H9 (cell line): ENCODE results near the gene BPIFB2. TPM values are rescaled to one million over a fixed set of nuclear protein-coding genes. Genes with fewer than 3 reads are reported as not detected.

Experiments used
- DNase-seq: peaks from one replicate; pipeline ENCODE4 v3.0.0-alpha.2; 2017
- H2AFZ ChIP-seq: one replicate; pipeline ENCODE4 v1.6.1; 2013; ENCODE audit warnings: mild to moderate bottlenecking, low read length, control low read depth, moderate library complexity
- H2AK5ac ChIP-seq: 2 replicates; pipeline ENCODE4 v1.6.1; 2013; ENCODE audit warnings: low read length, control low read depth, mixed read lengths; ENCODE audit not compliant: insufficient read length
- H2BK120ac ChIP-seq: one replicate; pipeline ENCODE4 v1.6.1; 2013; ENCODE audit warnings: low read depth, mild to moderate bottlenecking, low read length, control low read depth, inconsistent platforms; ENCODE audit not compliant: poor library complexity, severe bottlenecking
- H2BK12ac ChIP-seq: 2 replicates; pipeline ENCODE4 v1.6.1; 2013; ENCODE audit warnings: low read length, control low read depth, mixed read lengths, low read depth; ENCODE audit not compliant: insufficient read length
- H2BK15ac ChIP-seq: 2 replicates; pipeline ENCODE4 v1.6.1; 2013; ENCODE audit warnings: low read depth, low read length, control low read depth
- H2BK20ac ChIP-seq: one replicate; pipeline ENCODE4 v1.6.1; 2013; ENCODE audit warnings: low read depth, mild to moderate bottlenecking, low read length, control low read depth, inconsistent platforms; ENCODE audit not compliant: poor library complexity, severe bottlenecking
- H2BK5ac ChIP-seq: 2 replicates; pipeline ENCODE4 v1.6.1; 2013; ENCODE audit warnings: low read length, control low read depth, mixed read lengths; ENCODE audit not compliant: insufficient read length
- H3K14ac ChIP-seq: 2 replicates; pipeline ENCODE4 v1.6.1; 2013; ENCODE audit warnings: low read length, control low read depth; ENCODE audit not compliant: insufficient read depth
- H3K18ac ChIP-seq: 2 replicates; pipeline ENCODE4 v1.6.1; 2013; ENCODE audit warnings: low read depth, mild to moderate bottlenecking, mixed read lengths, low read length, control low read depth; ENCODE audit not compliant: insufficient read length
- H3K23ac ChIP-seq: 2 replicates; pipeline ENCODE4 v1.6.1; 2013; ENCODE audit warnings: low read length, control low read depth, mixed read lengths, low read depth; ENCODE audit not compliant: insufficient read length
- H3K23me2 ChIP-seq: 2 replicates; pipeline ENCODE4 v1.6.1; 2013; ENCODE audit warnings: low read depth, mild to moderate bottlenecking, mixed read lengths, low read length, control low read depth; ENCODE audit not compliant: insufficient read length, poor library complexity, severe bottlenecking
- H3K27ac ChIP-seq: 2 replicates; pipeline ENCODE4 v1.5.1; 2013; ENCODE audit warnings: low read length, control low read depth, mixed read lengths, low read depth; ENCODE audit not compliant: insufficient read length
- H3K27me3 ChIP-seq: 2 replicates; pipeline ENCODE4 v1.6.1; 2013; ENCODE audit warnings: low read length, control low read depth, inconsistent platforms; ENCODE audit not compliant: insufficient read depth
- H3K4ac ChIP-seq: 2 replicates; pipeline ENCODE4 v1.6.1; 2013; ENCODE audit warnings: low read depth, mild to moderate bottlenecking, control low read depth, inconsistent platforms, low read length, moderate library complexity
- H3K4me1 ChIP-seq: 2 replicates; pipeline ENCODE4 v1.6.1; 2013; ENCODE audit warnings: low read length, control low read depth, inconsistent platforms; ENCODE audit not compliant: insufficient read depth
- H3K4me2 ChIP-seq: 2 replicates; pipeline ENCODE4 v1.6.1; 2013; ENCODE audit warnings: low read length, control low read depth, mixed read lengths; ENCODE audit not compliant: insufficient read length, insufficient read depth
- H3K56ac ChIP-seq: 2 replicates; pipeline ENCODE4 v1.6.1; 2013; ENCODE audit warnings: low read depth, mild to moderate bottlenecking, mixed read lengths, low read length, control low read depth; ENCODE audit not compliant: insufficient read length
- H3K79me1 ChIP-seq: 2 replicates; pipeline ENCODE4 v1.6.1; 2013; ENCODE audit warnings: low read depth, mild to moderate bottlenecking, moderate library complexity, low read length, control low read depth, inconsistent platforms; ENCODE audit not compliant: insufficient read depth, poor library complexity, severe bottlenecking
- H3K79me2 ChIP-seq: 2 replicates; pipeline ENCODE4 v1.6.1; 2013; ENCODE audit warnings: low read length, control low read depth, inconsistent platforms; ENCODE audit not compliant: insufficient read depth
- H3K9ac ChIP-seq: 2 replicates; pipeline ENCODE4 v1.6.1; 2013; ENCODE audit warnings: low read length, control low read depth, mixed read lengths; ENCODE audit not compliant: insufficient read length; ENCODE audit errors: extremely low read depth
- H3K9me3 ChIP-seq: one replicate; pipeline ENCODE4 v1.6.1; 2013; ENCODE audit warnings: low read depth, low read length, inconsistent platforms; ENCODE audit not compliant: control insufficient read depth
- H3T11ph ChIP-seq: one replicate; pipeline ENCODE4 v1.6.1; 2013; ENCODE audit warnings: mild to moderate bottlenecking, low read length, control low read depth, inconsistent platforms
- H4K20me1 ChIP-seq: one replicate; pipeline ENCODE4 v1.6.1; 2013; ENCODE audit not compliant: control insufficient read depth, insufficient read length, insufficient read depth
- H4K5ac ChIP-seq: 2 replicates; pipeline ENCODE4 v1.6.1; 2013; ENCODE audit warnings: low read depth, mild to moderate bottlenecking, mixed read lengths, low read length, control low read depth; ENCODE audit not compliant: insufficient read length
- H4K8ac ChIP-seq: replicated peaks from 2 replicates; pipeline ENCODE4 v1.6.1; 2013; ENCODE audit warnings: low read length, control low read depth, mixed read lengths, low read depth; ENCODE audit not compliant: insufficient read length
- H4K91ac ChIP-seq: 2 replicates; pipeline ENCODE4 v1.6.1; 2013; ENCODE audit warnings: low read depth, mild to moderate bottlenecking, moderate library complexity, mixed read lengths, low read length, control low read depth; ENCODE audit not compliant: insufficient read length
- H3K27ac Mint-ChIP-seq, 3 experiments: 2 replicates in 2 of 3; 3 replicates in 1 of 3; pipeline ENCODE4 v1.8.0; 2020 to 2021; ENCODE audit warnings: mixed read lengths in 3 of 3, mild to moderate bottlenecking in 1 of 3, moderate library complexity in 1 of 3
- H3K27me3 Mint-ChIP-seq: 2 replicates; pipeline ENCODE4 v1.8.0; 2021; ENCODE audit warnings: low read depth, mild to moderate bottlenecking, moderate library complexity, mixed read lengths
- H3K36me3 Mint-ChIP-seq, 3 experiments: 2 replicates in 2 of 3; 3 replicates in 1 of 3; pipeline ENCODE4 v1.8.0; 2020 to 2021; ENCODE audit warnings: low read depth in 3 of 3, mixed read lengths in 3 of 3; ENCODE audit not compliant: insufficient read depth in 1 of 3
- H3K4me1 Mint-ChIP-seq, 2 experiments: 2 replicates each; pipeline ENCODE4 v1.8.0; 2020; ENCODE audit warnings: mixed read lengths in 2 of 2
- H3K4me3 Mint-ChIP-seq, 2 experiments: 2 replicates in 1 of 2; 3 replicates in 1 of 2; pipeline ENCODE4 v1.8.0; 2020 to 2021; ENCODE audit warnings: mild to moderate bottlenecking in 2 of 2, mixed read lengths in 2 of 2, moderate library complexity in 1 of 2
- H3K9me3 Mint-ChIP-seq, 2 experiments: 2 replicates in 1 of 2; 3 replicates in 1 of 2; pipeline ENCODE4 v1.8.0; 2020; ENCODE audit warnings: mild to moderate bottlenecking in 2 of 2, mixed read lengths in 2 of 2, moderate library complexity in 1 of 2
- WGBS: extraction: QIAGEN DNeasy Blood & Tissue Kit; methylation state at CpG from one replicate; pipeline ENCODE4 v1.1.7; 2013; ENCODE audit warnings: missing lambda C conversion rate, low lambda C conversion rate, mixed read lengths; ENCODE audit not compliant: insufficient read length; ENCODE audit errors: extremely low coverage; 5-methylcytosine and 5-hydroxymethylcytosine counted together
- total RNA-seq: library from RNA; stranded (reverse); gene quantifications from 2 replicates; pipeline ENCODE4 v1.2.1, GENCODE V29; 2021
- TF ChIP-seq, protein P1 (sequence below): fragments of 200-600 bp; sonication (generic); conservative IDR thresholded peaks from 3 replicates; pipeline ENCODE4 v1.8.0; 2021; ENCODE audit warnings: antibody characterized with exemption, mild to moderate bottlenecking

The BPIFB2 gene
- total RNA-seq, 1 experiment from 2014 or later, result not detected

DNA sequence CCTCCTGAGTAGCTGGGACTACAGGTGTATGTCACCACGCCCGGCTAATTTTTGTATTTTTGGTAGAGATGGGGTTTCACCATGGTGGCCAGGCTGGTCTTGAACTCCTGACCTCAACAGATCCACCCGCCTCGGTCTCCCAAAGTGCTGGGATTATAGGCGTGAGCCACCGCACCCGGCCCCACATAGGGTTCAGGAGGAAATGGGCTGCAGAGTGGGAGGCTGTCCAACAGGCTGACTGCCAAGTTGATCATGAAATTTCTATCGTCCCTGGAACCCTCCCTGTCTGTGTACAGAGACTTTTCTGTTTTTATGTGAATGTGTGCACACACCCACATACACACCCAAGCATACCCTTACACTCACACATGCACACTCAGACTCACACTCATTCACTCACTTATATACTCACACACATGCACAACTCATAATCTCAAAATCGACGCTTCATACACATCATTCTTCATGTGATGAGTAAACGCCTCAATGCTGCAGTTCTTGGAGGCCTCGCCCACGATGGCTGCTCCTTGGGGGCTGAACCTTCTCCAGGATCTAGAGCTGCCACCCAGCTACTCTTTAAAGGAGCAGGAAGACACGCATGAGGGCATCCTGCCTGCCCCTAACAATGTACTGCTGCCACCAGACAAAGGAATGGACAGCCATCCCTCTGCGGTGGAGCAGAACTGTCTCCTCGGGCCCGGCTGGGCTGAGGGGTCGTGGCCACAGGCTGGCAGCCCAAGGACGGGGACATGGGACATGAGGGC is 38.8 kb upstream of the BPIFB2 start:
- Histone ChIP-seq H2BK5ac (no peak overlapping the region), H3K27me3 (no peaks in the 10 kb centered on the region; the same call in 1 of the 2 replicates), H4K20me1 (no peaks in the 10 kb centered on the region), H4K5ac (no peak overlapping the region), H3K23ac (no peak overlapping the region), H2AFZ (no peak overlapping the region), H4K91ac (no peak overlapping the region), H2BK15ac (no peak overlapping the region), H4K8ac (no peak overlapping the region), H3K9me3 (no peaks in the 10 kb centered on the region), H3K23me2 (no peaks in the 10 kb centered on the region), H2BK12ac (no peak overlapping the region), H2BK20ac (no peak overlapping the region), H3K79me1 (no peaks in the 10 kb centered on the region), H3K4me1 (peaks cover 4% of the 10 kb centered on the region; the same call in 1 of the 2 replicates), H3K4ac (no peak overlapping the region), H3T11ph (no peak overlapping the region), H3K18ac (no peak overlapping the region), H3K14ac (no peak overlapping the region; the same call in 1 of the 2 replicates), H3K79me2 (no peaks in the 10 kb centered on the region), H3K27ac (no peak overlapping the region), H3K4me2 (no peak overlapping the region), H2BK120ac (no peak overlapping the region), H2AK5ac (no peak overlapping the region), H3K9ac (no peak overlapping the region), H3K56ac (no peak overlapping the region)
- Mint-ChIP-seq H3K4me1 (peaks cover 0 to 6% of the 10 kb centered on the region in 2 experiments; a peak in 2 of 4 replicates), H3K9me3 (no peaks in the 10 kb centered on the region; a peak in 2 of 5 replicates), H3K27me3 (peaks cover 17% of the 10 kb centered on the region), H3K27ac (no peak overlapping the region), H3K36me3 (no peaks in the 10 kb centered on the region), H3K4me3 (no peak overlapping the region)
- peak; percentile 22 for DNase-seq
- WGBS, result 100% methylated on average over 2 of the region's 19 CpGs
- TF ChIP-seq, protein P1, sequence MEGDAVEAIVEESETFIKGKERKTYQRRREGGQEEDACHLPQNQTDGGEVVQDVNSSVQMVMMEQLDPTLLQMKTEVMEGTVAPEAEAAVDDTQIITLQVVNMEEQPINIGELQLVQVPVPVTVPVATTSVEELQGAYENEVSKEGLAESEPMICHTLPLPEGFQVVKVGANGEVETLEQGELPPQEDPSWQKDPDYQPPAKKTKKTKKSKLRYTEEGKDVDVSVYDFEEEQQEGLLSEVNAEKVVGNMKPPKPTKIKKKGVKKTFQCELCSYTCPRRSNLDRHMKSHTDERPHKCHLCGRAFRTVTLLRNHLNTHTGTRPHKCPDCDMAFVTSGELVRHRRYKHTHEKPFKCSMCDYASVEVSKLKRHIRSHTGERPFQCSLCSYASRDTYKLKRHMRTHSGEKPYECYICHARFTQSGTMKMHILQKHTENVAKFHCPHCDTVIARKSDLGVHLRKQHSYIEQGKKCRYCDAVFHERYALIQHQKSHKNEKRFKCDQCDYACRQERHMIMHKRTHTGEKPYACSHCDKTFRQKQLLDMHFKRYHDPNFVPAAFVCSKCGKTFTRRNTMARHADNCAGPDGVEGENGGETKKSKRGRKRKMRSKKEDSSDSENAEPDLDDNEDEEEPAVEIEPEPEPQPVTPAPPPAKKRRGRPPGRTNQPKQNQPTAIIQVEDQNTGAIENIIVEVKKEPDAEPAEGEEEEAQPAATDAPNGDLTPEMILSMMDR, result no peak
